ENCODE data around the gene SRPK1.

SRPK1 gene

DNA sequence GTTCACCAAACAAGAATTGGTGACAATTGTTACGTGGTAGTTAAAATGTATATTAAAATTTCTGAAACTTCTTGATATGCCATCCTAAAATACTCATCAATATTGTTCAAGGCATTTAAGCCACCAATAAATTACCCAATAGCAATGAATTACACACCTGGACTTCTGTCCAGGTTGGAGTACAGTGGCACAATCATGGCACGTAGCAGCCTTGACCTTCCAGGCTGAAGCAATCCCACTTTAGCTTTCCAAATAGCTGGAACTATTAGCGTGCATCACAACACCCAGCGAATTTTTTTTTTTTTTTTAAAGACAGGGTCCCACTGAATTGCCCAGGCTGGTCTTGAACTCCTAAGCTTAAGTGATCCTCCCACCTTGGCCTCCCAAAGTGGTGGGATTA, 17.2 kb downstream of the SRPK1 start:
- no peak for DNase-seq (ENCODE audit: extremely low read depth in 1 of 2, low read depth in 1 of 2)

DNA sequence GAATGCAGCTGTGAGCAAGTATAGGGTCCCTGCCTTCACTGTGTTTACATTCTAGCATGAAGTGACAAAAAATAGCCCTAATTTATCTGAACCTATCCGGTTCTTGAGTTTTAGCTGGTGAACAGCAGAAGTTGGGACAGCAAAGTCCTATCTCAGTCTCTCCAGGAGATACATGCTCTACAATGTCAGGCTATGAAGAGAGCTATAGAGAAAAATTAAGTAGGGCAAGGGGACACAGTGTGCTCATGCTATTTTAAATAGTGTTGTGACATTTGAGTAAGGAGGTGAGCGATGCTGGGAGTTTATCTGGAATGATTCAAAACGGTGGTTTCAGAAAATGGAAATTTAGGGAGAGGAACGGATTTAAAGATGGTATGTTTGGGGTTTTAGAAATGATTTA, 20.4 kb downstream of the SRPK1 start:
- no peak for DNase-seq (ENCODE audit: extremely low read depth in 1 of 2, low read depth in 1 of 2)

DNA sequence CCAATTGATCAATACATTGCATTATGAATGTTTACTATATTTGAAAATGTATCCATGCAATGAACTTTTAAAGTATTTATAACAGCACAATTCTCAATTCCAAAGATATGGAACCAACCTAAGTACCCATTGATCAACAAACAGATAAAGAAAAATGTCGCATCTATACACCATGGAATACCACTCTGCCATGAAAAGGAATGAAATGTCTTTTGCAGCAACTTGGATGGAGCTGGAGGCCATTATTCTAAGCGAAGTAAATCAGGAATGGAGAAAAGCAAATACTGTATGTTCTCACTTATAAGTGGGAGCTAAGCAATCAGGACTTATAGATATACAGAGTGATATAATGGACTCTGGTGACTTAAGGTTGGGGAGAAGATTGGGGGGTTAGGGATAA, 22.9 kb downstream of the SRPK1 start:
- DNase-seq (ENCODE audit: extremely low read depth in 1 of 2, low read depth in 1 of 2): no peak

DNA sequence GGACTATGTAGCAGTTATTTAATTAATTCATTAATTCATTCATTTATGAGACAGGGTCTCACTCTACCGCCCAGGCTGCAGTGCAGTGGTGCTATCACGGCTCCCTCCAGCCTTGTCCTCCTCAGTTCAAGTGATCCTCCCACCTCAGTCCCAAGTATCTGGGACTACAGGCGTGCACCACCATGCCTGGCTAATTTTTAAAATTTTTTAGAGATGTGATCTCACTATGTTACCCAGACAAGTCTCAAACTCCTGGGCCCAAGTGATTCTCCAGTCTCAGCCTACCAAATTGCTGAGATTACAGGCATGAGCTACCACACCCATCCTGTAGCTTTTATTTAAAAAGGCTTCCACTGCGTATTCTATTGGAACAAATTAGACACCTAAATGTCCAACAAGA, 23.4 kb downstream of the SRPK1 start:
- DNase-seq (ENCODE audit: extremely low read depth in 1 of 2, low read depth in 1 of 2): no peak

DNA sequence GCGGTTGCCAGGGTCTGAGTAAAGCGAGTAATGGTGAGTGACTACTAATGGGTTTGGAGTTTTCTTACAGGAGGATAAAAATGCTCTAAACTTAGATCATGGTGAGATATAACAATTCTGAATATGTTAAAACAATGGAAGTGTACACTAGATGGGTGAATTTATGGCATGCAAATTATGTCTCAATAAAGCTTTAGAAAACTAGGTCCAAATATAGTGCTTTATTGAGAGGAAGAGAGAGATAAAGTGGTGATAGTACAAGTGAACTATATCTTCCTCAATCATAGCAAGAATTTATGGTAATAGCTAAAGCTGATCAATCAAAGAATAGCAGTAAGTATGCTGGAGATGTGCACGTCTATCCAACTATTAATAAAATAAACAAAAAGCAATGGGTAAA, 23.9 kb downstream of the SRPK1 start:
- no peak for DNase-seq (ENCODE audit: extremely low read depth in 1 of 2, low read depth in 1 of 2)

DNA sequence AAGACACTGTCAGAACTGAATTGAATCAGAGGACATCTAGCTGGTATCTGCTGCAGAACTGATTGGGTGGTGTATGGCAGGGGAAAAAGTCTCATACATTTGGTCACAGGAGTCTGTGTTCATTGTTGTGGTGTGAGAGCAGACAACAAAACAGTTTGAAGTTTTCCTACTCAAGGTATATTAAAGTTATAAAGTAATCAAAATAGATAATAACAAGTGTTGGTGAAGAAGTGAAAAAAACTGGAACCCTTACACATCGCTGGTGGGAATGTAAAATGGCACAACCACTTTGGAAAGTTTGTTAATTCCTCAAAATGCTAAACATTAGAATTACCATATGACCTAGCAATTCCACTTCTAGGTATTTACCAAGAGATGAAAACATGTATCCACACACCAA, 24.7 kb downstream of the SRPK1 start:
- no peak for DNase-seq (ENCODE audit: extremely low read depth in 1 of 2, low read depth in 1 of 2)

DNA sequence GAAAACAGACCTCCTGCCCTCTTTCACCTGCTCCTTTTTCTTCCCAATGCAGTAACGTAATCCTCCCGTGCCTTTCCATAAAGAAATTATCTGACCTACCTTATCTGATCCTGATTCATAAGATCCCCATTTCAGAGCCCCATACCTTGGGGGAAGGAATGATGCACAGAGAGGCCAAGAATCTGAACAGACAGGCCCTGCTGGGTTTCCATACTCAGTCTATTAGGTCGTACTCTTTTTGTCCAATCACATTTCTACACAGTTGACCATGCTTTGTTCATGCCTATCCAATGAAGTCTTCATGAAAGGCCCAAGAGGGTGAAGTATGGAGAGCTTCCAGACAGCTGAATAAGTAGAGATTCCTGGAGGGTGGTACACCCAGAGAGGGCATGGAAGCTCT, 25.3 kb downstream of the SRPK1 start:
- no peak for DNase-seq (ENCODE audit: extremely low read depth in 1 of 2, low read depth in 1 of 2)

DNA sequence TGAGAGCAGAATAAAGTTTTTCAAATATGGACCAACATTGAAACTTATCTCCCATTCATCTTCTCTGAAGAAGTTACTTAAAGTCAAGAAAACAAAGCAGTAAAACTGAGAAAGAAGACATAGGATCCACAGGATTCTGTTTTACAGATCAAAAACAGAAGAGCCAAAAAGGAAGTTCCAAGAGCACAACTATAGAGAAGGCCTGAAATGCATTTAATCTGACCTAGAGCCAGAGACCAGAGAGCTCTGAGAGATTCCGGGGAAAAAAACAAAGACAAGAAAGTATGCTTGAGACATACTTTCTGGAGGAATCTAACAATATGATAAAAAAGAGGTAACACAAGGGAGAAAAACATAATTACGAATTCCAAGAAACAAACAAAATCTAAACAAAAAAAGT, 26.1 kb downstream of the SRPK1 start:
- DNase-seq (ENCODE audit: extremely low read depth in 1 of 2, low read depth in 1 of 2): no peak

DNA sequence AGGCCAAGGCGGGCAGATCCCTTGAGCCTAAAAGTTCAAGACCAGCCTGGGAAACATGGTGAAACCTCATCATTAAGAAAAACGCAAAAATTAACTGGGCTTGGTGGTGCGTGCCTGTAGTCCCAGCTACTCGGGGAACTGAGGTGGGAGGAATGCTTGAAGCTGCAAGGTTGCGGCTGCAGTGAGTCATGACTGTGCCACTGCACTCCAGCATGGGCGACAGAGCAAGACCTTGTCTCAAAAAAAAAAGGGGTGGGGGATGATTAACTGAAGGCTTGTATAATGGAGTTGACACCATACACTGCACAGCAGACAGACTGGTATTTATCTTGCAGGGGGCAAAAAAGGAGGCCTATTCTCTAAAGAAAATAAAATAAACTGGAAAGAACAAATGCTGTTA, 27.7 kb downstream of the SRPK1 start:
- no peak for DNase-seq (ENCODE audit: extremely low read depth in 1 of 2, low read depth in 1 of 2)

DNA sequence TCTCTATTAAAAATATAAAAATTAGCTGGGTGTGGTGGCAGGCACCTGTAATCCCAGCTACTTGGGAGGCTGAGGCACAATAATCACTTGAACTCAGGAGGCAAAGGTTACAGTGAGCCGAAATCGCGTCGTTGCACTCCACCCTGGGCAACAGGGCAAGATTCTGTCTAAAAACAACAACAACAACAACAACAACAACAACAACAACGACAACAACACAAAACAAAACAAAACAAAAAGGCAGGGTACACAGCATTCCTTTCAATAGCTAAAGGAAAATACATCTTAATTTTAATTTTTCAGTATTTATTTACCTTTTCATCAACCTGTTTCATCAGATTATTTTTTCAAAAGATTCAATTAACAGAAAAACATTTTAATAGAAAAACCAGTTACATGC, 28.4 kb downstream of the SRPK1 start:
- DNase-seq (ENCODE audit: extremely low read depth in 1 of 2, low read depth in 1 of 2): no peak

DNA sequence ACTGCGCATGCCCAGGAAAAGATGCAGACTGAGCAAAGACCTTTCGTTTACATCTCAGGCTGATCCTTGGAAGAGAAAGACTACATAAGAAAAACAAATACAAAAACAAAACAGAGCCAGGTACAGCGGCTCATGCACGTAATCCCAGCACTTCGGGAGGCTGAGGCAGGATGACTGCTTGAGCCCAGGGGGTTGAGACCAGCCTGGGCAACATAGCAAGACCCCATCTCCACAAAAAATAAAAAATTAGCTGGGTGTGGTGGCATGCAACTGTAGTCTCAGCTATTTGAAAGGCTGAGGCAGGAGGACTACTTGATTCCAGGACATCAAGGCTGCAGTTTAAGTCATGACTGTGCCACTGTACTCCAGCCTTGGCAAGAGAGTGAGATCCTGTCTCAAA, 41.7 kb downstream of the SRPK1 start:
- DNase-seq (ENCODE audit: extremely low read depth in 1 of 2, low read depth in 1 of 2): no peak

DNA sequence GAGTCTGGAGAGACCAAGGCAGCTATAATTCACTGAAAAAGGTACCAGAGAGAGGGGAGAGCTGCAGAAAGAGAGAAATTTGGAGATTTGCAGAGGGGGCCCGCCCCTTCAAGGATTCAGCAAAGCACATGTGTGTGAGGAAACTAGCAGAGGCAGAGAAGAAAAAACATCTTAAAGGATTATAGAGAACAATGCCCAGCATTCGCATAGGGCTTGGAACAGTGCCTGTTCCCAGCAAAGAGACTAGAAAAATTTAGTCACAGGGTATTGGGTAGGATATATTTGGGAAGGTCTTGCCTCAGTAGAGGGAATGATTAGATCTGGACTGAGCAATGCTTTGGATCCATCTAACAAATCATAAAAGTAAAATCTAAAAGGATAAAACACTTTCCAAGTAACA, 44.0 kb downstream of the SRPK1 start:
- no peak for DNase-seq (ENCODE audit: extremely low read depth in 1 of 2, low read depth in 1 of 2)

DNA sequence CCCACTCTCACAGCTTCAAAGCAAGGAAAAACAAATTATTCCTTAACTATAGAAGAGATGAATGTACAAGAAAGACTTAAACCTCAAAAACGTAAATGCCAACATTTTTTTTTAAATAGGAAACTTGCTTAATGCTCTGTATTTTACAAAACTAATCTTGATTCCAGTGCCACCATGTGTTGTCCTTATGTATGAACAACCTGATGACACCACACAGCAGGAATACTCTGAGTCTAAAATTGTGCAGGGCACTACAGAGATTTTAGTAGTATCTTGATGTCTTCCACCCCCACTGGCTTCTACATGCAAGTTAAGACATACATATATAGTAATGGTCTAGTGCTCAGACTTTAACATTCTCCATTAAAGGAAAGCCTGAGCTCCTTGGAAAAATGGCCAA, 46.2 kb downstream of the SRPK1 start:
- DNase-seq (ENCODE audit: extremely low read depth in 1 of 2, low read depth in 1 of 2): no peak

DNA sequence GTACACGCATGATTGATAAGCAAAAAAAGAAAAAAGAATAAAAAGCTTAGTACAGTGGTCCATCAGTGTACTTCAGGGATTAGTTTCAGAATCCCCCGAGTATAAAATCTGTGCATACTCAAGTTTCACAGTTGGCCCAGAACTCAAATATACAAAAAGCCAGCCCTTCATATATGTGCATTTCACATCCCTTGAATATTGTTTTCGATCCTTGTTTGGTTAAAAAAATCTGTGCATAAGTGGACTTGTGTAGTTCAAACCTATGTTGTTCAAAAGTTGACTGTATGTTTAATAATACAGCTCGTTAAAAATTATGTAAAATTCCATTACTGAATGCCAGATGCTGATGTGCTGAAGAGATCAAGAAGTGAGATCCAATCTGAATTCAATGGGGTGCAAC, 61.5 kb downstream of the SRPK1 start:
- DNase-seq (ENCODE audit: extremely low read depth in 1 of 2, low read depth in 1 of 2): no peak

DNA sequence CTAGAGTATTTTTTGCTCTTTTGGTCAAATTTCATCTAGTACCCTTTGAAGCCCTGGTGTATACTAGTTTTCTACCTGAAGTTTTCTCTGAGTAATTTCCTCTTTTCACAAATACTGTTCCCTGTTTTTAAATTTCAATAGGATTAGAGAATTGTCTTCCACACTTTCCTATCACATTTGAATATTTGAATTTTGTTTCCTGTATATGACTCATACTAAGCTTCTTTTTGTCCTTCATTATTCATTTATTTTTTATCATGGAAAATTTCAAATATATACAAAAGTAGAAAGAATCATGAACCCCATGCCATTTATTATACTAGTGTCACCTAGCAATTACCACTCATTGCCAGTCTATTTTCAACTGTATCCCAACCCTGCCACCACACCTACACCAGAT, 63.0 kb downstream of the SRPK1 start:
- DNase-seq (ENCODE audit: extremely low read depth in 1 of 2, low read depth in 1 of 2): no peak

DNA sequence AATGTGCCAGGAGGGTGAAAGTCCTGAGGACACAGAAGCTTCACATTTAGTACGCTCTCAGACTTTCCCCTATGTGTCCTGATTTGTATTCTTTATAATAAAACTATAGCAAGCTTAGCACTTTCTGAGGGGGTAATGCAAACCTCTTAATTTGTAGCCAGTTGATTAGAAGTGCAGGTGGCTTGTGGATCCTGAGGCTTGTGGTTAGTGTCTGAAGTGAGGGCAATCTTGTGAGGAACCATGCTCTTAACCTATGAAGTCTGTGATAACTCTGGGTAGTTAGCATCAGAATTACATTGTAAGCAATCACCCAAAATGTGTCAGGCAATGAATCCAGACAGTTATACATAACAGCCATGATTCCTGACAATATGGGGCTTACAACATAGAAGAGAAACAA, 64.6 kb downstream of the SRPK1 start:
- DNase-seq (ENCODE audit: extremely low read depth in 1 of 2, low read depth in 1 of 2): no peak

DNA sequence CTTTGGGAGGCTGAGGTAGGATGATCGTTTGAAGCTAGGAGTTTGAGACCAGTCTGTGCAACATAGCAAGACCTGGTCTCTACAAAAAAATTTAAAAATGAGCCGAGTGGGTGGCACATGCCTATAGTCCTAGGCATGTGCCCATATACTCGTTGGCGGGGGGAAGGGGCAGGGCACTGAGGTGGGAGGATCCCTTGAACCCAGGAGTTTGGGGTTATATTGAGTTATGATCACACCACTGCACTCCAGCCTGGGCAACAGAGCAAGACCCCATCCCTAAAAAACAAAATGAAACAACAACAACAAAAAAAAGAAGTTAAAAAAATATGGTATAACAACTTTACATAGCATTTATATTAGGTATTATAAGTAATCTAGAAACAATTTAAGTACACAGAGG, 67.9 kb downstream of the SRPK1 start:
- no peak for DNase-seq (ENCODE audit: extremely low read depth in 1 of 2, low read depth in 1 of 2)

DNA sequence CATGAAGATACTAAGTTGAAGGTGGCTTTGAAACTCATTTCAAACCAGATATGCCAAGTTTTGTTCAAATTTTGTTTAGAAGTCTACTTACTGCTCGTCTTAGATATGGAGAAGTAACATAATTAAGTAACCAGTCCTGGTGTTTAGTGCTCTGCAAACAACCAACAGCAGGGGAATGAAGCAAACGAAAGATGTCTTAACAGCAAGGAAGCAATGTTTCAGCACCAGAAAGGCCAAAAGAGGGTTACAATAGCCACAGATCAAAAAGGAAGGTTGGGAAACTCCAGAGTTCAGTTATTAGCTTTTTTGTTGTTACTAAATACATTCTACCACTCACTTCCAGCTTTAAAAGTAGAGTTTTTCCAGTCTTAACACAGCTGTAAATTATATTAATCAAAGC, 70.7 kb downstream of the SRPK1 start:
- DNase-seq (ENCODE audit: extremely low read depth in 1 of 2, low read depth in 1 of 2): no peak

DNA sequence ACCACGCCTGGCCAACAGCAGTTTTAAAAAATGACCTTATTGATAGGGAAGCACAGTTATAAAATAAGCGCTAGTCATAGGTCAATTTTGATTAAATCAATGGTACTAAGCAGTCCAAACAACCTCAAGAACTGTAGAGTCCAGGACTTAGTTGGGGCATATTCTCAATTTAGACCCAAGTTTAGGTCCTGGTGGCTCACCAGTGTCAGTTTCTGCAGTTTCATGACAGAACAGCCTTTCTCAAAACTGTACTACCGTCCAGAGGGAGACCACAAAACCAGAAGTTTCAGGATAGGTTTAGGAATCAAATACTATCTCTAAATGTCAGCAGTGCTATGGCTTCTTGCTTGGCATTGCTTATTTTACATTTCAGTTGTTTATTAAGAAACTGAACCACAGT, 76.6 kb downstream of the SRPK1 start:
- DNase-seq (ENCODE audit: extremely low read depth in 1 of 2, low read depth in 1 of 2): no peak

DNA sequence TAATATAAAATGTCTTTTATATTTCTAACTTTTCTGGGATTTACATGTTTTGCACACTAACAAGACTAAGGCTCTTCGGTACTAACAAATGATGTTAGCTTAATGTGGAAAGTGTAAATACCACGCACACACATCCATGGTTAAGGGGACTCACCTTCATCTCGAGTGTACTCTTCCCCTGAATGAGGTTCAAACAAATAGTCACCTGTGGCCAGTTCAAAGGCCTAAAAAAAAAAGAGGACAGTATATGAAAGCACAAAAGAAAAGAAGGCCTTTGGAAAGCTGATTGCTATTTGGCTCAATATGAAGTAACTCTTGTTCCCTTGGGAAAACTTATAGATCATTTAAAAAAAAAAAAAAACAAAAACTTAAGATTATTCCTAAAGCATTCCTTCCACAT, 78.5 kb downstream of the SRPK1 start:
- DNase-seq (ENCODE audit: extremely low read depth in 1 of 2, low read depth in 1 of 2): no peak

DNA sequence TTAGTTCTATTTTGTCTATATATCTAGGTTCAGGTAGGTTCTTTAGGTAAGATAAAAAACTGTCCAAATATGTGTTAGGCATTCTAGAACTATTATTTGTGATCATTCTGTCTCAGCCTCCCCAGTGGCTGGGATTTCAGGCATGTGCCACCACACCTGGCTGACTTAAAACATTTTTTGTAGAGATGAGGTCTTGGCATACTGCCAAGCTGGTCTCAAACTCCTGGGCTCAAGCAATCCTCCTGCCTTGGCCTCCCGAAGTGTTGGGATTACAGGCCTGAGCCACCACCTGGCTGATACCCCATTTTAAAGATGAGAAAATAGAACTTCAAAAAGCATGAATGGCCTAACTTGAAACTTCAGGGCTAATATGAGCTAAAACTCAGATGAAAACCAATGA, 81.9 kb downstream of the SRPK1 start:
- no peak for DNase-seq (ENCODE audit: extremely low read depth in 1 of 2, low read depth in 1 of 2)

DNA sequence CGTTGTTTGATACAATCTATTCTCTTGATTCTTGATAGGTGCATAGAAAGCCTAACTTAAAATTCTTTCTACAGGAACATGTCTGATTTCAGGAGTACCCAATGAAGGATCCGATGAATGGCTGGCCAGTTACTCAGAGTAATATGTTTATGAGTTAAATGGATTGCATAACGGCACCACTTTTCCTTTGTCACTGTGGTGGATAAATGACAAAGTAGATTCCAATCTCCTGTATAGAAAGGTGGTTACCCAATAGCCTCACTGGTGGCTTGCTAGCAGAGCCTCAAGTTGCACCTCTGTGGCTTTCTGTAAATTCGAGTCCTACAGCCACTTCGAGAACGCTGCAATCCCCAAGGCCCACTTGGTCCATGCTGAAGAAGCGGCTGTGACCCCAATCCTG, 87.4 kb downstream of the SRPK1 start:
- no peak for DNase-seq (ENCODE audit: extremely low read depth in 1 of 2, low read depth in 1 of 2)

DNA sequence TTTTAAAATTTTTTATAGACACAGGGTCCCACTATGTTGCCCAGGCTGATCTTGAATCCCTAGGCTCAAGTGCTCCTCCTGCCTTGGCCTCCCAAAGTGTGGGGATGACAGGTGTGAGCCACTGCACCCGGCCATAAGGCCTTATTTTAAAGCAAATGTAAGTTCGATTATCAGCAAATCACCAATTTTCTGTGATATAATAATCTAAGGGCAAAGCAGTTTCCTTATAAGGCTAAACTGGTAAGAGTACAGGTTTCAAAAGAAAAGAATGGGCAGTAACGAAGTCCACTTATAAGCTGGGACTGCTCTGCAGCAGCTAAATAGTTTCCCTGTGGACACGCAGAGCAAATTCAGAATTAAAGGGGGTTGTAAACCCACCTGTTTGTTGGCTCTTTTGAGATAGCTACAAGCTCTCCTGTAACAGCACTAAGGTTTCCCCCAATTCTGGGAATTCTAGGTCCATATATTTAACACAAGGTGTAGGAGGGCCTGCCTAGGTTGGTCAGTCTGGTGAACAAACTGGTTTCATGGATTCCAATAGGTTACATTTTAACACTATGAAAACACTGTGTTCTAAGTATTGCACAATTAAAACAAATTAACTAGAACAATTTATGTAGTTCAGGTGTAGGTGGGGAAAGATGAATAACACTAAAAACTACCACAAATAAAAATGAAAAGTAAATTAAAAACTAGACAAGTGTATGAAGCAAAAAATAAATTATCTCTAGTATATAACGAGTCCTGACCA, 89.5 kb downstream of the SRPK1 start:
- DNase-seq (ENCODE audit: extremely low read depth in 1 of 2, low read depth in 1 of 2): no peak

All from stimulated activated CD8-positive, alpha-beta memory T cell treated with anti-CD3 and anti-CD28 coated beads, Interleukin-7, amount 100 ng/mL, for 48 hours (primary cell).